GM23248 (cell line): ENCODE measurements around the gene TNIK. TPM values are rescaled to one million over a fixed set of nuclear protein-coding genes. Genes with fewer than 3 reads are reported as not detected.

ENCODE experiments used
- DNase-seq: peaks from one replicate; pipeline ENCODE4 v3.0.0-alpha.2; 2015
- H2AFZ ChIP-seq: fragments of 200-600 bp; sonication (generic); 2 replicates; pipeline ENCODE4 v1.6.1; 2016; ENCODE audit warnings: antibody characterized with exemption
- H3F3A ChIP-seq: fragments of 200-600 bp; sonication (generic); 2 replicates; pipeline ENCODE4 v1.6.1; 2016; ENCODE audit warnings: mild to moderate bottlenecking, antibody characterized with exemption, mixed run types; ENCODE audit not compliant: insufficient read depth
- H3K27ac ChIP-seq: fragments of 200-600 bp; sonication (generic); 2 replicates; pipeline ENCODE4 v1.5.1; 2016; ENCODE audit warnings: mild to moderate bottlenecking
- H3K27me3 ChIP-seq: fragments of 200-600 bp; sonication (generic); replicated peaks from 2 replicates; pipeline ENCODE4 v1.6.1; 2016; ENCODE audit warnings: mild to moderate bottlenecking; ENCODE audit not compliant: insufficient read depth
- H3K36me3 ChIP-seq: fragments of 200-600 bp; sonication (generic); 2 replicates; pipeline ENCODE4 v1.6.1; 2016; ENCODE audit warnings: low read depth, mild to moderate bottlenecking
- H3K4me1 ChIP-seq: fragments of 200-600 bp; sonication (generic); 2 replicates; pipeline ENCODE4 v1.6.1; 2016; ENCODE audit warnings: mild to moderate bottlenecking; ENCODE audit not compliant: insufficient read depth
- H3K4me2 ChIP-seq: fragments of 200-600 bp; sonication (generic); one replicate; pipeline ENCODE4 v1.6.1; 2016; ENCODE audit warnings: mild to moderate bottlenecking; ENCODE audit not compliant: unreplicated experiment
- H3K4me3 ChIP-seq: fragments of 200-600 bp; sonication (generic); 2 replicates; pipeline ENCODE4 v1.5.1; 2016; ENCODE audit warnings: mild to moderate bottlenecking
- H3K79me2 ChIP-seq: fragments of 200-600 bp; sonication (generic); 2 replicates; pipeline ENCODE4 v1.6.1; 2016; ENCODE audit warnings: mild to moderate bottlenecking; ENCODE audit not compliant: insufficient read depth
- H3K9ac ChIP-seq: fragments of 200-600 bp; sonication (generic); 2 replicates; pipeline ENCODE4 v1.6.1; 2016; ENCODE audit warnings: mild to moderate bottlenecking
- H3K9me2 ChIP-seq: fragments of 200-600 bp; sonication (generic); 2 replicates; pipeline ENCODE4 v1.6.1; 2016; ENCODE audit warnings: mixed run types, mild to moderate bottlenecking, moderate library complexity; ENCODE audit not compliant: insufficient read depth
- H3K9me3 ChIP-seq: fragments of 200-600 bp; sonication (generic); one replicate; pipeline ENCODE4 v1.6.1; 2017; ENCODE audit warnings: low read depth
- H4K20me1 ChIP-seq: fragments of 200-600 bp; sonication (generic); 2 replicates; pipeline ENCODE4 v1.6.0; 2016; ENCODE audit not compliant: insufficient read depth
- EZH2 ChIP-seq: fragments of 200-600 bp; sonication (generic); IDR thresholded peaks from 2 replicates; pipeline ENCODE4 v1.6.1; 2018; ENCODE audit warnings: antibody characterized with exemption, mild to moderate bottlenecking; ENCODE audit not compliant: insufficient read depth, poor library complexity, severe bottlenecking
- EZH2phosphoT487 ChIP-seq: fragments of 200-600 bp; sonication (generic); IDR thresholded peaks from 2 replicates; pipeline ENCODE4 v1.6.1; 2018; ENCODE audit warnings: antibody characterized with exemption, moderate library complexity, mild to moderate bottlenecking, low read depth; ENCODE audit not compliant: insufficient read depth
- WGBS, 2 experiments: methylation state at CpG; one replicate each; pipeline ENCODE4 v1.1.6; 2015 to 2017; ENCODE audit warnings: low lambda C conversion rate in 2 of 2, low coverage in 1 of 2; ENCODE audit errors: missing lambda C conversion rate in 2 of 2; 5-methylcytosine and 5-hydroxymethylcytosine counted together
- in situ Hi-C: fragments of 300-500 bp; cut with MboI; formaldehyde crosslinking; loops from 2 replicates; pipeline ENCODE4 v1.15.0; 2020
- polyA plus RNA-seq: library from polyadenylated mRNA; unstranded; fragments of >200 nt; fragmentation: Nextera tagmentation; extraction: Ambion mirVana; gene quantifications from 2 replicates; pipeline ENCODE4 v1.2.1, GENCODE V29; 2016
- total RNA-seq: library from RNA; depleted of rRNA; stranded (reverse); fragments of >200 nt; shearing (Covaris generic); gene quantifications from 2 replicates; pipeline ENCODE4 v1.2.3, GENCODE V29; 2014

The TNIK gene
- total and polyA plus RNA-seq, 2 experiments from 2014 or later, result 0.80 to 2.3 TPM

GRCh38 chr3:171145798-171146197 lies 314.4 kb downstream of the TNIK start:
- Histone ChIP-seq H3K9ac (no peak overlapping the region), H3K4me1 (no peaks in the 10 kb centered on the region), H3K79me2 (no peaks in the 10 kb centered on the region), H3K27me3 (no peaks in the 10 kb centered on the region), H3K4me3 (no peak overlapping the region), H4K20me1 (no peaks in the 10 kb centered on the region), H3K27ac (no peak overlapping the region), H3K36me3 (no peaks in the 10 kb centered on the region), H3K9me2 (no peaks in the 10 kb centered on the region), H3F3A (no peaks in the 10 kb centered on the region), H2AFZ (no peak overlapping the region), H3K9me3 (no peaks in the 10 kb centered on the region), H3K4me2 (no peak overlapping the region)
- DNase-seq, result no peak
- 96 to 100% methylated on average over 3 of the region's 3 CpGs for WGBS, 2 experiments
- TF ChIP-seq EZH2phosphoT487, result no peak
- no peak for TF ChIP-seq EZH2
- in situ Hi-C loops, result no loop called here

GRCh38 chr3:171142985-171143384 lies 317.2 kb downstream of the TNIK start:
- TF ChIP-seq EZH2 (no peak), EZH2phosphoT487 (no peak)
- no peaks in the 10 kb centered on the region for H3K9me3 ChIP-seq
- in situ Hi-C loops, result no loop called here
- H3K9ac ChIP-seq, result no peak overlapping the region
- no peak overlapping the region for H2AFZ ChIP-seq
- no peaks in the 10 kb centered on the region for H3F3A ChIP-seq
- H3K4me1 ChIP-seq, result no peaks in the 10 kb centered on the region
- H3K4me3 ChIP-seq, result no peak overlapping the region
- H3K27me3 ChIP-seq, result no peaks in the 10 kb centered on the region
- H3K27ac ChIP-seq, result no peak overlapping the region
- 77 to 78% methylated on average over 5 of the region's 5 CpGs for WGBS, 2 experiments
- no peak overlapping the region for H3K4me2 ChIP-seq
- no peaks in the 10 kb centered on the region for H3K9me2 ChIP-seq
- peak; percentile 20 for DNase-seq
- no peaks in the 10 kb centered on the region for H3K36me3 ChIP-seq
- H3K79me2 ChIP-seq, result no peaks in the 10 kb centered on the region
- no peaks in the 10 kb centered on the region for H4K20me1 ChIP-seq

- H3K36me3 ChIP-seq, result no peaks in the 10 kb centered on the region
- no peaks in the 10 kb centered on the region for H3K79me2 ChIP-seq
- no peaks in the 10 kb centered on the region for H3K9me2 ChIP-seq
- H3K4me1 ChIP-seq, result peaks cover 8% of the 10 kb centered on the region
- H3K27ac ChIP-seq, result no peak overlapping the region
- H2AFZ ChIP-seq, result no peak overlapping the region
- H4K20me1 ChIP-seq, result no peaks in the 10 kb centered on the region
- no peak overlapping the region for H3K4me2 ChIP-seq
- DNase-seq, result no peak
- H3K9me3 ChIP-seq, result no peaks in the 10 kb centered on the region
- TF ChIP-seq EZH2phosphoT487, result no peak
- TF ChIP-seq EZH2, result no peak
- in situ Hi-C loops, result no loop called here
- 94 to 95% methylated on average over 10 of the region's 10 CpGs for WGBS, 2 experiments
- H3K4me3 ChIP-seq, result no peak overlapping the region
- H3F3A ChIP-seq, result 0 out of 2 replicates have a peak, but pooled peaks cover 6% of the 10 kb centered on the region
- no peak overlapping the region for H3K9ac ChIP-seq
- no peaks in the 10 kb centered on the region for H3K27me3 ChIP-seq
These were observed 320.0 kb downstream of the TNIK start for GRCh38 chr3:171140246-171140645.

GRCh38 chr3:171138027-171138426 lies 322.2 kb downstream of the TNIK start:
- no peak overlapping the region for H3K4me3 ChIP-seq
- TF ChIP-seq EZH2phosphoT487 (no peak), EZH2 (no peak)
- peaks cover 21% of the 10 kb centered on the region for H3F3A ChIP-seq
- H3K9me3 ChIP-seq, result no peaks in the 10 kb centered on the region
- H3K4me2 ChIP-seq, result no peak overlapping the region
- in situ Hi-C loops, result no loop called here
- WGBS, 2 experiments, result 90 to 99% methylated on average over 2 of the region's 2 CpGs
- peaks cover 30% of the 10 kb centered on the region for H3K4me1 ChIP-seq
- H4K20me1 ChIP-seq, result no peaks in the 10 kb centered on the region
- no peaks in the 10 kb centered on the region for H3K27me3 ChIP-seq
- H3K79me2 ChIP-seq, result no peaks in the 10 kb centered on the region
- H2AFZ ChIP-seq, result no peak overlapping the region
- H3K9me2 ChIP-seq, result no peaks in the 10 kb centered on the region
- H3K36me3 ChIP-seq, result no peaks in the 10 kb centered on the region
- DNase-seq, result no peak
- no peak overlapping the region for H3K27ac ChIP-seq
- H3K9ac ChIP-seq, result no peak overlapping the region

- 11 to 14% methylated on average over 1 of the region's 1 CpG for WGBS, 2 experiments
- Histone ChIP-seq H3K9ac (no peak overlapping the region), H3K4me2 (peak overlapping the region; percentile 2), H3K4me1 (peaks cover 47% of the 10 kb centered on the region), H3K9me2 (no peaks in the 10 kb centered on the region), H3K36me3 (no peaks in the 10 kb centered on the region), H3K9me3 (no peaks in the 10 kb centered on the region), H3K27me3 (no peaks in the 10 kb centered on the region), H3K4me3 (no peak overlapping the region), H2AFZ (0 out of 2 replicates have a peak overlapping the region, but pooled peaks have one; percentile 16), H4K20me1 (no peaks in the 10 kb centered on the region), H3F3A (peaks cover 38% of the 10 kb centered on the region), H3K27ac (peak overlapping the region; percentile 52), H3K79me2 (no peaks in the 10 kb centered on the region)
- no peak for TF ChIP-seq EZH2
- TF ChIP-seq EZH2phosphoT487, result no peak
- in situ Hi-C loops, result no loop called here
- peak; percentile 71 for DNase-seq
These were observed 324.7 kb downstream of the TNIK start for GRCh38 chr3:171135549-171135948.
